ENCODE data around the gene SGPP2.

The SGPP2 gene

DNA sequence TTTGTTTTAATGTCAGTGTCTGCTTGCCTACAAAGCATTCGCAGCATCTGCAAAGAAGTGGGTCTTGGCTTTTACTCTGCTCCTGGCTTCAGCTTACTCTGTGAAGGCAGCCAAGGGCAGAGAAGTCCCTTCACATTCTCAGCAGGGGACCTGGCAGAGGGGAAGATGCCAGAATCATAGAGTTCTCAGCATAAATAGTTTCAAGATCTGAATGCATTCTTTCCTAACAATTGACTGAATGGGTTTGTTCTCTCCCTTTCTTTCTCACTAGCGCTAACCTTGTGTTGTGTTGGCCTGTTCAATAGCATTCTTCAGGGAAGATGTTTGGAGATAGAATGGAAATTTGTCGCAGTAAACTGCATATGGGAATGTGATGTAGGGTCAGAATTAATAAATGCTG lies 124.6 kb downstream of the SGPP2 start:
- no peaks in the 10 kb centered on the region for H3K9me3 Mint-ChIP-seq
- no peak for DNase-seq
- no peaks in the 10 kb centered on the region for H3K36me3 Mint-ChIP-seq
- H3K27ac Mint-ChIP-seq = no peak overlapping the region
- CTCF ChIA-PET = no interaction called here
- H3K27me3 Mint-ChIP-seq = no peaks in the 10 kb centered on the region
- H3K4me1 Mint-ChIP-seq = no peaks in the 10 kb centered on the region
- no peak overlapping the region for H3K4me3 Mint-ChIP-seq

DNA sequence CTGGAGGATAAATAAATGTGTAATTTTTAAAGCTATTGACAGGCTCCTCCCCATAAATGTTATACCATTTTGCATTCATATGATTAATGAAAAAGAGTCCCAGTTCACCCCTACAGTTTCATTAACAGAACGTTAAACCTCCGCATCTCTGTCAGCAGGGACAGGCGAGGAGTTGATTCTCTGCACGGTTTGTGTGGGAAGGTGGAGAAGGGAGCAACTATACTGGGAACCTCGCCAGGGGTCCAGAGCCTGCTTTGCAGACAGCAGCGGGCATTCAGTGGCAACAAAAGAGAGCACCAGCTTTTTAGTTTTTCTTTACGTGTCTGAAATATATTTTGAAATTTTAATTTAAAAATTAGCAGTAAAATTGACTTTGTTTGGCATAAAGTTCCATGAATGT lies 130.2 kb downstream of the SGPP2 start:
- CTCF ChIA-PET = interaction anchor here (1.2 kb wide), 1 partner anchor 236 kb away, joined by 3 read pairs; no protein-coding TSS in a partner anchor
- no peak overlapping the region for H3K27ac Mint-ChIP-seq
- H3K36me3 Mint-ChIP-seq = no peaks in the 10 kb centered on the region
- no peak for DNase-seq
- no peaks in the 10 kb centered on the region for H3K4me1 Mint-ChIP-seq
- no peaks in the 10 kb centered on the region for H3K9me3 Mint-ChIP-seq
- no peaks in the 10 kb centered on the region for H3K27me3 Mint-ChIP-seq
- no peak overlapping the region for H3K4me3 Mint-ChIP-seq

DNA sequence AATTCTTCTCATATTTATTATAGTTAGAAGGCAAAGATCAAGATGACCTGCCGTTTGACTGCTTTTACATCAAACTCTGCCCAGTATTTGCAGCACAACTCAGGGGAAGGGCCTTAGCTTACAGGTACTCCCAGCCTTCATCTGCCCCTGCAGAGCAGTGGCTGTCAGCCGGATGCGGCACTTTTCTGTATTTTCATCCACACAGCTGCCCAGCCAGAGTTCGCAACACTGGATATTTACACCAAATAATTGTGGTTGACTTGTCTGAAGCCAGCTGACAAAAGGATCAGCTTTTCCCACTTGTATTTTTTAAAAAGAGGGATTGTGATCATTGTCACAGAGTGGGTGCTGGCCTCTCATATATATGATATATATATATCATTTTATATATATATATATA lies 136.8 kb downstream of the SGPP2 start:
- no peak for DNase-seq
- Mint-ChIP-seq H3K36me3 (peaks cover 3% of the 10 kb centered on the region), H3K9me3 (no peaks in the 10 kb centered on the region), H3K4me3 (no peak overlapping the region), H3K27me3 (no peaks in the 10 kb centered on the region), H3K4me1 (no peaks in the 10 kb centered on the region), H3K27ac (no peak overlapping the region)
- CTCF ChIA-PET = interaction anchor here (1.2 to 5.6 kb wide), 6 partner anchors 9 to 505 kb away, joined by 3 to 60 read pairs (median 4); no protein-coding TSS in a partner anchor

DNA sequence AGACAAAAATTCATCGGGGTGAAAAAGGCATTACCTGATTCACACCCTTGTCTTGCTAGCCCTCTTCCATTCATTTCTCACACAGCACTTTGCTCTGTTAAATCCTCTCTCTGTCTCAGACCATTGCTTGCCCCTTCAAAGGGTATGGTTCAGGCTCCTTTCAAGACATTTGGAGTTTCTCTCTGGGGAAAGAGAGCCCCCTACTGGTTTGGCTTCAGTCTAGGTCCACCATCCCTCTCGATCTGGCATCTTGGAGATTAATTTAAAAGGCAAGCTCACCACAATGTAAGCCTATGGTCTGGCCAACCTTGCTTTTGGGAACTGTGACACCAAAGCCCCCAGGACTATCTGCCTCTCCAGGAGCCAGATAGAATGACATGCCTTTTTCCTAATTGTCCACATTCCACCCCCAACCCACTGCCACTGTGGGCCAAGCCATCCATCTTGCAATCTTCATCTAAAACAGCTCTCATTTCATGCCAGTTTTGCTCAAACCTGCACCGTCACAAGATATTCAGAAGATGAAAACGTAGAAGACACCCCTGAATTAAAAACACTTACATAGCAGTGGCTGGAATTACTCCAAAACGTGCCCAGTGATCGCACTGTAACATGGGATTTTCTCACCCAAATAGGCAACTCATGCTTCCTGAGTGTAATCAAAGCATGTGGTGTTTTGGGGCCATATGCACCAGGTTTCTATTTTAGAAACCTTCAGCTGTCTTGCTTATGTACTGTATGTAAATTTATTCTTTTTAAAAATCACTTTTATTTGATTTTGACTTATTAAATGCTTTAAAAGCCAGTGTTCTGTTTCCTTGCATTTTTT lies 137.7 kb downstream of the SGPP2 start:
- H3K4me3 Mint-ChIP-seq = no peak overlapping the region
- CTCF ChIA-PET = interaction anchor here (0.5 to 5.6 kb wide), 16 partner anchors 8 to 1985 kb away, joined by 3 to 60 read pairs (median 3); no protein-coding TSS in a partner anchor

DNA sequence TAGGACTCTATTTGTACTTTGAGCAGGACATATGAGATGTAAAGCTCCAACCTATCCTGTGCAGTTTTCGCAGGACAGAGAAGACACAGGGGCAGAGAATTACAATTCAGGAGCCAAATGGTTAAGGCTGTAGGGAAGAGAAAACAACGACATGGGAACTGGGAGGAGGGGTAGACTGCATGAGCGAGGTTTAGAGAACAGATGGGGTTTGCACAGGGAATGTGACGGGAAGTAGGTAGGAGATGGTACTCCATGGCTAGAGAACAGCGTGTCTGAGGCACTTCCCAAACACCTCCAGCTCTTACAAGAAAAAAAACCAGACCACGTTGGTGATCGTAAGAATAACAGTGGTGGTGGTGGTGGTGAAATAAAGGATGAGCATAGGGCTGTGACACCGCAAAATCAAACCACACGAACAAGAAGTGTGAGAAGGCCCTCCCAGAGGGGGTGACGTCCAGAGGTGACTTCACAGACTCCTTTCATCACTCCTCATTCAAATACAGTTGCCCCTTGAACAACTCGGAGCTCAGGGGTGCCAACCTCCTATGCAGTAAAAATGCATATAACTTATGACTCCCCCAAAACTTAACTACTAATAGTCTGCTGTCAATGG lies 138.9 kb downstream of the SGPP2 start:
- CTCF ChIA-PET = interaction anchor here (1.7 to 5.6 kb wide), 2 partner anchors 9 to 245 kb away, joined by 7 to 60 read pairs; no protein-coding TSS in a partner anchor
- Mint-ChIP-seq H3K4me1 (no peaks in the 10 kb centered on the region), H3K4me3 (no peak overlapping the region), H3K27me3 (no peaks in the 10 kb centered on the region), H3K9me3 (no peaks in the 10 kb centered on the region), H3K36me3 (peaks cover 11% of the 10 kb centered on the region), H3K27ac (no peak overlapping the region)
- no peak for DNase-seq

More for the DNA sequence above, 137.7 kb downstream of the SGPP2 start:
- peak; percentile 43 for DNase-seq
- Mint-ChIP-seq H3K27me3 (no peaks in the 10 kb centered on the region), H3K9me3 (no peaks in the 10 kb centered on the region), H3K4me1 (no peaks in the 10 kb centered on the region), H3K36me3 (peaks cover 11% of the 10 kb centered on the region), H3K27ac (no peak overlapping the region)

DNA sequence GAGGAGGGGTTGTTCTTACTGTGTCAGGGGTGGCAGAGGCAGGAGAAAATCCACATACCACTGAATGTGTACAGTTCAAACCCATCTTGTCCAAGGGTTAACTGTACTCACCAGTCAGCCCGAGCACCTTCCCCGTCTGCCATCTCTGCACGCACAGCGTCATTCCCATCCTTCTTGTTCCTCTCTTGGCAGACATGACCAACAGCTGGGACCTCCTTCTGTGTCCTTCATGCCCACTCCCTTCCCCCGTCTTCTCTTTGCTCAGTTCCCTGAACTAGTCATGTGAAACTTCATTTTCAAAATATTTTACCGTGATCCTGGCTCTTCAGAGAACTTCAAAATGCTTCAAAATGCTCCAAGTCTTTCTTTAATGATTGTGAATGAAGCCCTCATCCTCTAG lies 139.6 kb downstream of the SGPP2 start:
- no peaks in the 10 kb centered on the region for H3K27me3 Mint-ChIP-seq
- no peak overlapping the region for H3K4me3 Mint-ChIP-seq
- no peaks in the 10 kb centered on the region for H3K4me1 Mint-ChIP-seq
- no peak overlapping the region for H3K27ac Mint-ChIP-seq
- DNase-seq = no peak
- peaks cover 12% of the 10 kb centered on the region for H3K36me3 Mint-ChIP-seq
- H3K9me3 Mint-ChIP-seq = no peaks in the 10 kb centered on the region
- CTCF ChIA-PET = interaction anchor here (5.6 kb wide), 1 partner anchor 245 kb away, joined by 60 read pairs; no protein-coding TSS in a partner anchor

DNA sequence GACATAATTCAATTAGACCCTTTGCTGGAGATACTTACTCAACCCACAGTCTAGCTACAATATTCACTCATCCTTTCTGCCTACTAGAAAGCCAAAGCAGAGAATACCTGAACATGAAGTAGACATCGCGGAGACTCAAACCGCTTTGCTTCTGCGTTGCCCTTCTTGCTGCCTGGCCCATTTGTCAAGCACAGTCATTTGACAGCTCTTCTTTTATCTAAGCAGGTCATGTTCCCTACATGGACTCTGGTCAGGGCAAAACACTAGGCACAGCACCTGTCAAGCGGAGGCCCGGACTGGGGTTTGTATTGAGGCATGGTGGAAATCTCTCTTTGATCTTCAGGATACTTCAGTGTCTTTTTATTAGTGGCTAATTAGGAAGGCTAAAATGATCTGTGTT lies 141.9 kb downstream of the SGPP2 start:
- Mint-ChIP-seq H3K9me3 (no peaks in the 10 kb centered on the region), H3K36me3 (peaks cover 17% of the 10 kb centered on the region), H3K27me3 (no peaks in the 10 kb centered on the region), H3K4me3 (no peak overlapping the region), H3K27ac (no peak overlapping the region), H3K4me1 (no peaks in the 10 kb centered on the region)
- CTCF ChIA-PET = no interaction called here
- no peak for DNase-seq

DNA sequence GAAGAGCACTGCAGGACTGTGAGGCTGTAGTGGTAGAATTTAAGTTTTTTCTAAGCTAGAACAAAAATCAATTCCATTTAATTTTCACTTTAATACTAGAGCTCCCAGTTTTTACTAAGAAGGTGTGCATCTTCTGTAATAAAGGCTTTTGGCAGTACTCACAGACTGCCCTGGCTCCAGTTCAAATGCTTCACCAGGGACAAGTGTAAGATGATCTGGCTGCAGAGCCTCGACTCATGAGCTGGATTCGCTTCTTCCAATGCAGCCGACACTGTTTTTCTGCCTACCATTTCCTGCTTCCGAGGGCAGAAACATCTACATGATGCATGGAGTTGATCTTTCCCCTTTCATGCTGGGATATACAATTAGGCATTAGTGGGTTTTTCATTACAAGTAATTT lies 144.5 kb downstream of the SGPP2 start:
- Mint-ChIP-seq H3K27me3 (no peaks in the 10 kb centered on the region), H3K4me1 (peaks cover 12% of the 10 kb centered on the region), H3K4me3 (no peak overlapping the region), H3K27ac (no peak overlapping the region), H3K9me3 (no peaks in the 10 kb centered on the region), H3K36me3 (peaks cover 24% of the 10 kb centered on the region)
- CTCF ChIA-PET = interaction anchor here (1.2 kb wide), 1 partner anchor 18 kb away, joined by 3 read pairs; no protein-coding TSS in a partner anchor
- DNase-seq = no peak

DNA sequence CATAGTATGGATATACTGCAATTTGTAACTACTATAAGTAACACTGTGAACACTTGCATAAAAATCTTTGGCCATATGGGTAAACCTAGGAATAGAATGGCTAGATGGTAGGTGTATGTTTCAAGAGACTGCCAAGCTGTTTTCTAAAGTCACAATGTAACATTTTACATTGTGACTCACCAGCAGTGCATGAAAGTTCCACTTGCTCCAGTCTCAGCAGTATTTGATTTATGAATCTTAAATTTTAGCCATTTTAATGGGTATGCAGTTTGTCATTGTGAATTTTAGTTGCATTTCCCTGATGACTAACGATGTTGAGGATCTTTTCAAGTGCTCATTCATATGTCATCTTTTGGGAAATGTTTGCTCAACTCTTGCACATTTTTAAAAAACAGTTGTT lies 145.5 kb downstream of the SGPP2 start:
- no peak for DNase-seq
- Mint-ChIP-seq H3K27me3 (no peaks in the 10 kb centered on the region), H3K4me3 (no peak overlapping the region), H3K36me3 (peaks cover 28% of the 10 kb centered on the region), H3K4me1 (peaks cover 13% of the 10 kb centered on the region), H3K27ac (no peak overlapping the region), H3K9me3 (no peaks in the 10 kb centered on the region)
- CTCF ChIA-PET = interaction anchor here (1.2 to 1.4 kb wide), 2 partner anchors 8 to 19 kb away, joined by 3 to 5 read pairs; no protein-coding TSS in a partner anchor

DNA sequence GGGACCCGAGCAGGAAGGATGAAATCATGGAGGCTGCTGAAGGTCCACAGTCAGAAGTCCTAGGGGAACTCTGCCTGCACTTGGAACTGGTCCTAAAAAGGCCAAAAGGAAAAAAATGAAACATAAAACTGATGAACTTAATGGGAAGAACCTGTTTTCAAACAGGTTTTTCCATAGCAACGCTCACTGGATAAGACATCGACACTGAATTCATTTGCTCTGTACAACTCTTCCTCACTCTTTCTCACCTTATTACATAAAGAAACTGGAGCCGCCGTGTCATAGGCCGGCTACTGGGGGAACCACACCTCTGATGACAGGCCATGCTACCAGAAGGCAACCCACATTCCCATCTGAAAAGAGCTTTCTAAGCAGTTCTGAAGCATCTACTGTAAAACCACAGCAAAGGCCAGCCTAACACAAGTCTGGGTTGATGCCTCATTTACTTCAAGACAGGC lies 147.9 kb downstream of the SGPP2 start:
- CTCF ChIA-PET = interaction anchor here (1.7 kb wide), 1 partner anchor 10 kb away, joined by 7 read pairs; no protein-coding TSS in a partner anchor
- no peaks in the 10 kb centered on the region for H3K27me3 Mint-ChIP-seq
- H3K4me1 Mint-ChIP-seq = peaks cover 13% of the 10 kb centered on the region
- H3K9me3 Mint-ChIP-seq = no peaks in the 10 kb centered on the region
- DNase-seq = no peak
- peak overlapping the region; percentile 16 for H3K27ac Mint-ChIP-seq
- H3K4me3 Mint-ChIP-seq = no peak overlapping the region
- peaks cover 19% of the 10 kb centered on the region for H3K36me3 Mint-ChIP-seq

DNA sequence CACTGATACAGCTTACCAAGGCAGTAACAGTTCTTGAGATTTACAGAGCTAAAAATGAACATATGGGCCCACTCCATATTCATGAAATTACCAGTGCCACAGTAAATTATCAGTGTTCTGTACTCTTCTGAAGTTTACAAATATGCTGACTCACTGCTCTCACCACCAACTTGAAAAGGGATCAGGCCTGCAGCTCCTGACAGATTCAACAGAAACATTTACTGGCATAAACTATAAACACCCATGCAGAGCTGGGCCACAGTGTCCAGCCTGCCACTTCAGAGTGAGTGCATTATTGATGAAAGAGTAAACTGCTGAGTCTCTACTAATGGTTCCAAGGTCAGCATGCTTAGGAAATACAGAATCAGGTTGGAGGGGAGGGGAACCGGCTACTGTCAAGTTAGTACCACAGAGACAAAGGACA lies 148.4 kb downstream of the SGPP2 start:
- no peaks in the 10 kb centered on the region for H3K27me3 Mint-ChIP-seq
- CTCF ChIA-PET = interaction anchor here (1.7 kb wide), 1 partner anchor 10 kb away, joined by 7 read pairs; no protein-coding TSS in a partner anchor
- peaks cover 19% of the 10 kb centered on the region for H3K36me3 Mint-ChIP-seq
- H3K27ac Mint-ChIP-seq = peak overlapping the region; percentile 35
- peaks cover 13% of the 10 kb centered on the region for H3K4me1 Mint-ChIP-seq
- H3K4me3 Mint-ChIP-seq = no peak overlapping the region
- no peak for DNase-seq
- no peaks in the 10 kb centered on the region for H3K9me3 Mint-ChIP-seq

DNA sequence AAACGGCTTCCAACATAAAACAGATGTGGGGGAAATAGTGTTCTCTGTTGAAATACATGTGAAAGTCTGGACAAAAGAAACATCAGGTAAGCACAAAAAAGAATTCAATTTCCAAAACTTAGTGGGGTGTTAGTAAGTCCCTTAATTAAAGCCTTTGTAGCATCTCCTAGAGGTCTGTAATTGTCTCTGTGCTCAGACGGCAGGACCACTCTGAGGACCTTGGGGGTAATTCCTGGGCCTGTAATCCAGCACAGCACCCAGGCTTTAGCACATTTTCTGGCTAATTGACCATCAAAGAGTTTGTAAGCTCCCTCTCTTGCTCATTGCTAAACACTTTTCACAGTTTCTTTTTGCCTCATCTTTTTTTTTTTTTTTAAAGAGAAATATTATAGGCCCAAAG lies 151.3 kb downstream of the SGPP2 start:
- Mint-ChIP-seq H3K4me3 (no peak overlapping the region), H3K36me3 (peaks cover 16% of the 10 kb centered on the region), H3K4me1 (peaks cover 13% of the 10 kb centered on the region), H3K27ac (no peak overlapping the region), H3K27me3 (no peaks in the 10 kb centered on the region), H3K9me3 (no peaks in the 10 kb centered on the region)
- CTCF ChIA-PET = no interaction called here
- DNase-seq = no peak

DNA sequence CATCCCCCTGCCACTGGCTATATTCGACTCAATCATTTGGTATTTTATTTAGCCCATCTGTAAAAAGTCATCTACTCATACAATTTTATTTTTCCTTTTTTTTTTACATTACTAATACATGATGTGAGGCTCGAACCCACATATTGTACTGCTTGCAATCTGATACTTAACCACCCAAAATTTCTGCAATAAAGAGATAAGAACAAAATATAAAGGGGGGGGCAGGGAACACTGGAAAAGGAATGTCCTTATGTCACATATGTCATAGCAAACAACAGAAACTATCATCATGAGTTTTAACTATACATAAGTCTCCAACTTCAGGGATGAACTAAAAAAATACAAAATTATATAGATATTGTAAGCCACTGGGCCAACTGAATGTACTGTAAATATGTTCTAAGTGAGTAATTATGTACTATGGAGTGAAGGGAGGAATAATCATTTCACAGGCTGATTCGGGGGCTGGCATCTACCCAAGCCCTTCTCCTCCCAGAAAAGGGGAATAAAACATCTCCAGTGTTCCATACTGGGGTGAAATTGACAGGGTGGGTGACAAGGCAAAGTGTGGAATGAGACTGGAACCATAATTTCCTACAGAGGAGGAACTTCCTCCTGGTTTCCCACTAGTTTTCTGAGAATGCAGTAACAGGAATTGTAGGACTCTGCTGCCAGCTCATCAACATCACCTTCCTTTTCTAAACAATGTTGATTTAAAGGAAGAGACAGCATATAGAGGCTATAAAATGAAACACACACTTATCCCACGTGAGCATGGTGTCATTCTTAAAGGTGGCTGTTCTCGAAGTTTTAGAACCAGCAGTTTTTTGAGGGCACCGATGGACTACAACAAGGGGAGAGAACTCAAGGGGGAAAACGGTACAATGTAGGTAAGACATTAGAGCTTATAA lies 152.1 kb downstream of the SGPP2 start:
- Mint-ChIP-seq H3K36me3 (peaks cover 13% of the 10 kb centered on the region), H3K4me1 (peaks cover 13% of the 10 kb centered on the region), H3K27me3 (no peaks in the 10 kb centered on the region), H3K9me3 (no peaks in the 10 kb centered on the region), H3K4me3 (no peak overlapping the region), H3K27ac (no peak overlapping the region)
- CTCF ChIA-PET = no interaction called here
- no peak for DNase-seq

DNA sequence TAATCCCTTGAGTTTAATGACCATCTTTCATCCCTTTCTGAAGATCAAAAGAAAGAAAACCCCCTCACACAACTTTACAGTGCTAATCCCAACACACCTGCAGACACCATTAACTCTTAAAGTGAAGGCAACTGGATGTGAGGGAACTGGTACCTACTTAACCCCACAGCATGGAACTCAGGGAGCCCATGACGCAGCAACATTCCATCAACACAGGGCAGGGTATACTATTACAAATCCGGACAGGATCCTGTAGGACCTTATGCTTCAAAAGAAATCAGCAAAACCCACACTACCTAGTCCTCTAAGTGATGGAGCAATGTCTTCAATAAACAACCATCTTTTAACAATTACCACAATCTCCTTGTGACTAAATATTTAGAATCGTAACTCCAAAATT lies 153.0 kb downstream of the SGPP2 start:
- Mint-ChIP-seq H3K27ac (no peak overlapping the region), H3K4me3 (no peak overlapping the region)
- CTCF ChIA-PET = no interaction called here

More for the DNA sequence above, 153.0 kb downstream of the SGPP2 start:
- Mint-ChIP-seq H3K36me3 (peaks cover 11% of the 10 kb centered on the region), H3K27me3 (no peaks in the 10 kb centered on the region), H3K9me3 (no peaks in the 10 kb centered on the region), H3K4me1 (peaks cover 12% of the 10 kb centered on the region)
- no peak for DNase-seq
